ENCODE measurements around the gene PHF1.
"Not testable (repeated sequence)": the region's sequence is repeated elsewhere in the genome, so short reads cannot be mapped to it uniquely, and the experiment has no call there.

The PHF1 gene

GRCh38 chr6:33391922-33392594 lies 18.8 kb upstream of the PHF1 start:
- peak; percentile 18 for DNase-seq

GRCh38 chr6:33392595-33392948 lies 18.2 kb upstream of the PHF1 start:
- no peak for DNase-seq

GRCh38 chr6:33392979-33393378 lies 17.8 kb upstream of the PHF1 start:
- DNase-seq: no peak

GRCh38 chr6:33397541-33397940 lies 13.3 kb upstream of the PHF1 start:
- no peak for DNase-seq

GRCh38 chr6:33398601-33399000 lies 12.2 kb upstream of the PHF1 start:
- not testable (repeated sequence) for DNase-seq

- not testable (repeated sequence) for DNase-seq
Measured at GRCh38 chr6:33399881-33400280, 10.9 kb upstream of the PHF1 start.

- no peak for DNase-seq
Measured at GRCh38 chr6:33404884-33405283, 5.9 kb upstream of the PHF1 start.

- DNase-seq: no peak
Measured at GRCh38 chr6:33405386-33405940, 5.4 kb upstream of the PHF1 start.

- no peak for DNase-seq
Measured at GRCh38 chr6:33406126-33406525, 4.7 kb upstream of the PHF1 start.

- DNase-seq: no peak
Measured at GRCh38 chr6:33407132-33407718, 3.6 kb upstream of the PHF1 start.

- DNase-seq: peak; percentile 97
Measured at GRCh38 chr6:33410050-33410710, 634 bp upstream of the PHF1 start.

- DNase-seq: no peak
Measured at GRCh38 chr6:33411632-33412005, 805 bp downstream of the PHF1 start.

GRCh38 chr6:33412140-33413009 lies 1.6 kb downstream of the PHF1 start:
- DNase-seq: no peak

- no peak for DNase-seq
Measured at GRCh38 chr6:33413241-33414120, 2.7 kb downstream of the PHF1 start.

GRCh38 chr6:33414592-33415271 lies 3.9 kb downstream of the PHF1 start:
- no peak for DNase-seq

GRCh38 chr6:33415831-33416230 lies 5.0 kb downstream of the PHF1 start:
- DNase-seq: no peak

- DNase-seq: no peak
Measured at GRCh38 chr6:33416386-33417127, 5.7 kb downstream of the PHF1 start.

- no peak for DNase-seq
Measured at GRCh38 chr6:33417128-33417902, 6.5 kb downstream of the PHF1 start.

GRCh38 chr6:33417903-33418689 lies 7.3 kb downstream of the PHF1 start, which contains the start of gene CUTA:
TSS of gene CUTA (minus strand) at chr6:33418107. CDS start at chr6:33418000, 107 bp downstream.
- peak; percentile 97 for DNase-seq

Measured in stimulated activated CD4-positive, alpha-beta T cell treated with anti-CD3 and anti-CD28 coated beads, Interleukin-4, amount 100 ng/mL, for 1 hour (primary cell).